ENCODE data around the gene CDC42. TPM values are rescaled to one million over a fixed set of nuclear protein-coding genes. Genes with fewer than 3 reads are reported as not detected.
A peak's percentile ranks its signal among the peaks of the same experiment; 100 is the strongest.

CDC42 gene
- total and polyA plus RNA-seq, 8 donors, result 277 to 381 (median 335) TPM

DNA sequence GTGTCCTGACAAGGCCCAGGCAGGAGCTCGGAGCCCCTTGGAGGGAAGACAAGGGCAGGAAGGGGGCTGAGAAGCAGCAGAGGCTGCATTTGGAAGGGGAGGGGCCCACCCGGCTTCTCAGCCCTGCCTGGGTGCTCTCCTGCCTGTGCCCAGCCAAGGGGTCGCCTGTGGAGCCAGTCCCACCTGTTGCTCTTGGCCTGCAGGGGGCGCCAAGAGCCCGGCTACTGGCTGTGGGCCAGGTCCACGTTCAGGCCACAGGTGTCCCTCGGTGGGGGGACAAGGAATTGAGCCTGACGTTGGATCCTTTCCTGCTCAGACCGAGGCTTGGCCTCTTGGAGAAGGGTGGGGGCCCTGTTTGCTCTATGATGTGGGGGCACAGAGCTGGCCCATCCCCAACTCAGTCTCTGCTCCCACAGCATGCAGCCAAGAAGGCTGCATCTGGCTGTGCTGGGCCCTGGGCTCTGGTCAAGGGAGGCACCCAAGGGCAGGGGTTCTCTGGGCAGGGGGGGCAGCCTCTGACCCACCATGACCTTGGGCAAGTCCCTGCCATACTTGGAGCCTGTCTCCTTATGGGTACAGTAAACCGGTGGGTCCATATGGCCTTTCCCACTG lies 79.5 kb downstream of the CDC42 start:
- intact Hi-C loops (cut with DNase I), result loop anchor here in 1 of 2 donors (10.0 kb wide), 2 partner anchors 153 to 283 kb away; no protein-coding TSS in a partner anchor
- Histone ChIP-seq H3K36me3 (no peaks in the 10 kb centered on the region), H3K4me1 (peaks cover 0 to 14% of the 10 kb centered on the region in 2 donors), H3K9me3 (no peaks in the 10 kb centered on the region), H3K27ac (no peak overlapping the region), H3K4me3 (no peak overlapping the region), H3K27me3 (peaks cover 0 to 32% of the 10 kb centered on the region in 2 donors)
- peak in 2 of 4 donors; percentile 65 to 88 for DNase-seq
- TF ChIP-seq, protein P1, sequence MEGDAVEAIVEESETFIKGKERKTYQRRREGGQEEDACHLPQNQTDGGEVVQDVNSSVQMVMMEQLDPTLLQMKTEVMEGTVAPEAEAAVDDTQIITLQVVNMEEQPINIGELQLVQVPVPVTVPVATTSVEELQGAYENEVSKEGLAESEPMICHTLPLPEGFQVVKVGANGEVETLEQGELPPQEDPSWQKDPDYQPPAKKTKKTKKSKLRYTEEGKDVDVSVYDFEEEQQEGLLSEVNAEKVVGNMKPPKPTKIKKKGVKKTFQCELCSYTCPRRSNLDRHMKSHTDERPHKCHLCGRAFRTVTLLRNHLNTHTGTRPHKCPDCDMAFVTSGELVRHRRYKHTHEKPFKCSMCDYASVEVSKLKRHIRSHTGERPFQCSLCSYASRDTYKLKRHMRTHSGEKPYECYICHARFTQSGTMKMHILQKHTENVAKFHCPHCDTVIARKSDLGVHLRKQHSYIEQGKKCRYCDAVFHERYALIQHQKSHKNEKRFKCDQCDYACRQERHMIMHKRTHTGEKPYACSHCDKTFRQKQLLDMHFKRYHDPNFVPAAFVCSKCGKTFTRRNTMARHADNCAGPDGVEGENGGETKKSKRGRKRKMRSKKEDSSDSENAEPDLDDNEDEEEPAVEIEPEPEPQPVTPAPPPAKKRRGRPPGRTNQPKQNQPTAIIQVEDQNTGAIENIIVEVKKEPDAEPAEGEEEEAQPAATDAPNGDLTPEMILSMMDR (IDR thresholded peaks at IDR 0.05), result peak; percentile 58 to 77
- ATAC-seq, result peak; percentile 76

DNA sequence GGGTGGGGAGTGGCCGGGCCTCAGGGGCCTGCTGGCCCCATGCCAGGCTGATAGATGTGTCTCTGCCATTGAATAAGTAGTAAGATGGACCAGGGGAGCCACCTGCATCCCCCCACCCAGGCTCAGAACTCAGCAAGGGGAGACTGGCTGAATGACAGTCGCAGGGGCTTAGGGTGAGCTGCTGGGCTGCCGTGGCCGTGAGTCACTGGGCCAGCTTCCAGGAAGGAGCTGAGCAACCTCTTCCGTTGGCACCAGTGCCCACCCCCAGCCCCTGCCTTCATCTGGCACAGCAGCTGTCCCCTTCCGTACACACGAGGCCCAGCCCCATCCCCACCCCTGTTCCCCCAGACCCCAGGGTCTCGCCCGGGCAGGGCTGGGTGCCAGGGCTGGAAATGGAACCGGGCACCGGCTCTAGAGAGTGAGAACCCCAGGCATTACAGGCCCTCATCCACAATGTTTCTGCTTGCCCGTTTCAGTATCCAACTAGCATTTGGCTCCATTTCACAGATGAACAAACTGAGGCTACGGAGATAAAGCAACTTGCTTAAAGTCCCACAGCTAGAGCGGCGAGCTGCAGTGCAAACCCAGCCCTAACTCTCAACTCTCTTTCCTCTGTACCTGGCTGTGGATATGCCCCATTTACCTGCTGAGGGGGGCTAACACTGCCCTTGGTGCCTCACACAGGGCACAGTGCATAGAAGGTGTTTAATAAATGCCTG lies 80.2 kb downstream of the CDC42 start:
- Histone ChIP-seq H3K36me3 (no peaks in the 10 kb centered on the region), H3K4me3 (no peak overlapping the region), H3K4me1 (peaks cover 0 to 14% of the 10 kb centered on the region in 2 donors), H3K9me3 (no peaks in the 10 kb centered on the region), H3K27me3 (peaks cover 0 to 34% of the 10 kb centered on the region in 2 donors), H3K27ac (no peak overlapping the region)
- TF ChIP-seq, protein P1 (IDR thresholded peaks at IDR 0.05), result no peak
- DNase-seq (peak in 1 of 4 donors; percentile 67), ATAC-seq (peak; percentile 23)
- intact Hi-C loops (cut with DNase I), result loop anchor here in 1 of 2 donors (10.0 kb wide), 2 partner anchors 152 to 282 kb away; no protein-coding TSS in a partner anchor

DNA sequence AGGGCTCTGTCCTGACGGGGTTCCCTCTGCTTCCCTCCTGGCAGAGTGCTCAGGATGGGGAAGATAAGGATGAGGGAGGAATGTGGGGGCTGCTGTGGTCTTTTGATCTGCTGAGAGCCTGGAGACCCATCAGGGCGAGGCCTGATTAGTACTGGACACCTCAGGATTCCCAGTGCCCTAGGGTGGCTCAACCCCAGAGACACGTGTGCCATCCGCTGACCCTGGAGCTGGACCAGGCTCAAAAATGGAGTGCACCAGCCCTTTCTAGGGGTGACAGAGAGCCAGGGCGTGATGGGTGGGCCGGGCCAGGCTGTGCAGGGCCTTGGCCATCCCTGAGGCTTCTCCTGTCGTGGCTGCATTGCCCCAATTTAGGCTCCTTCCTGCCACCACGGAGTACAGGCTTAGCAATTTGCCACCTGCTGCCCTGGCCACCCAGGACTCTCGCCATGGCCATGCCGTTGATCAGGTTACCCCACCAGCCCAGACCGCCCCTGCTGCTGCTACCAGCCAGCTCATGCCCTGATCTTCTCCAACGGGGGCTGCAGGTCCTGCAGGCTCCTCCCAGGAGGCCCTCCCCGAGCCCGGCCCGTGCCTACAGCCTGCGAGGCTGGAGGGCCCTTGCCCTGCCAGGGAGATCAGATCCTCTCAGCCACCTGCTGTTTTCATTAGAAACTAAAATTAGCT lies 80.9 kb downstream of the CDC42 start:
- Histone ChIP-seq H3K4me1 (peaks cover 0 to 14% of the 10 kb centered on the region in 2 donors), H3K27me3 (peaks cover 0 to 34% of the 10 kb centered on the region in 2 donors), H3K27ac (no peak overlapping the region), H3K36me3 (no peaks in the 10 kb centered on the region), H3K4me3 (no peak overlapping the region), H3K9me3 (no peaks in the 10 kb centered on the region)
- TF ChIP-seq, protein P1 (IDR thresholded peaks at IDR 0.05), result no peak
- intact Hi-C loops (cut with DNase I), result loop anchor here in 1 of 2 donors (10.0 kb wide), 2 partner anchors 151 to 281 kb away; no protein-coding TSS in a partner anchor
- ATAC-seq (peak; percentile 13), DNase-seq (peak in 1 of 4 donors; percentile 69)

DNA sequence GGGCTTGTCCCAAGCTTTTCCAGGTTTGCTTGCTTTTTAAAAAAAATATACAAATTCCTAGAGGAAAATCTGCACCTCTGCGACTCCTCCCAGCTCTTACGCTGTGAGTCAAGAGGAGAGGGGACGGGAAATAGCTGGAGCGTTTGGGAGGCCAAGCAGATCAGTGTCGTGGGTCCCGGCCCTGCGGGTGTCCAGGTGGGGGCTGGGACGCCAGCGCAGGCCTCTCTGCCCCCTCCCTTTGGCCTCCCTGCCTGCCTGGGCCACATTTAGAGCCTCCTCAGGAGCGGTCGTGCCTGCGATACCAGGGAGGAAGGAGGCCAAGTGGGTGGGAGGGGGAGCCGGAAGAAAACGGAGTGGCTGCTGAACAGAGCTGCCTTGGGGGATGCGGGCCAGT lies 81.4 kb downstream of the CDC42 start:
- peak in 1 of 4 donors; percentile 60 for DNase-seq
- Histone ChIP-seq H3K4me1 (peaks cover 0 to 14% of the 10 kb centered on the region in 2 donors), H3K9me3 (no peaks in the 10 kb centered on the region), H3K4me3 (no peak overlapping the region), H3K36me3 (no peaks in the 10 kb centered on the region), H3K27ac (no peak overlapping the region), H3K27me3 (peaks cover 0 to 37% of the 10 kb centered on the region in 2 donors)
- peak; percentile 13 for ATAC-seq
- TF ChIP-seq, protein P1 (IDR thresholded peaks at IDR 0.05), result no peak
- intact Hi-C loops (cut with DNase I), result loop anchor here in 1 of 2 donors (10.0 kb wide), 2 partner anchors 151 to 281 kb away; no protein-coding TSS in a partner anchor
